Erythroblast (primary cell): ENCODE data around the gene NHSL2.

ENCODE experiments used
- GATA1 ChIP-seq: IDR thresholded peaks from 2 replicates; pipeline ENCODE4 v1.6.1; 2011; ENCODE audit warnings: low read depth, mild to moderate bottlenecking, control low read depth, low read length, moderate library complexity
- POLR2A ChIP-seq: IDR thresholded peaks from 2 replicates; pipeline ENCODE4 v1.6.1; 2011; ENCODE audit warnings: mild to moderate bottlenecking, low read length

GRCh38 chrX:72031118-72031517 is 120.5 kb downstream of the NHSL2 start:
- no peak for TF ChIP-seq POLR2A
- no peak for TF ChIP-seq GATA1
